ENCODE results near the gene RAB33A.
A peak's percentile ranks its signal among the peaks of the same experiment; 100 is the strongest.

RAB33A gene

DNA sequence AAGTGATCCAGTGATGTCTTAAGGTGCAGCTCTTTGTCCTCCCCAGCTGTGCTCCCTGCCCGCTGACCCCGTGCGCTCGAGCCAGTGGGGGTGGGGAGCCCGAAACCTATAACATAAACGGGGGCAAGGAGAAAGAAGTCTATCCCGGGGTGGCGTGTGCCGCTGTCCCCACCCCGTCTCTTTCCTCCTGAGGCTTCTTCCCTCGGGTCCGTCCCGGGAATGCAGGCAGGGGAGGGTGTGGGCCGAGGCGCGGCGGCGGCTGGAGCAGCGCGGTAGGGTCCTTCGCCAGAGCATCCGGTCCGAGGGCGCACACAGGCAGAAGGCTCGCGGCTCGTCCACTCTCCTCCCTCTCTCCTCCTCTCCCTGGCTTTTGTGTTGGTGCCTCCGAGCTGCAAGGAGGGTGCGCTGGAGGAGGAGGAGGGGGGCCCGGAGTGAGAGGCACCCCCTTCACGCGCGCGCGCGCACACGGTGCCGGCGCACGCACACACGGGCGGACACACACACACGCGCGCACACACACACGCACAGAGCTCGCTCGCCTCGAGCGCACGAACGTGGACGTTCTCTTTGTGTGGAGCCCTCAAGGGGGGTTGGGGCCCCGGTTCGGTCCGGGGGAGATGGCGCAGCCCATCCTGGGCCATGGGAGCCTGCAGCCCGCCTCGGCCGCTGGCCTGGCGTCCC is at the start of gene RAB33A:
Gene RAB33A, plus strand, starts transcription at position 517 of the 681 bp plus-strand sequence. Its CDS starts 101 bp downstream, at position 618.
- peak within 1 kb of the TSS; percentile 90 for H3K27ac Mint-ChIP-seq
- peaks cover 14% of the 10 kb centered on the region for H3K36me3 Mint-ChIP-seq (ENCODE audit: low read depth)
- peak within 1 kb of the TSS; percentile 92 for H3K4me3 Mint-ChIP-seq
- H3K27me3 Mint-ChIP-seq (ENCODE audit: low read depth) = no peaks in the 10 kb centered on the region
- DNase-seq (ENCODE audit: low spot score) = peak; percentile 27
- peaks cover 43% of the 10 kb centered on the region for H3K4me1 Mint-ChIP-seq (ENCODE audit: low read depth)
- H3K9me3 Mint-ChIP-seq = no peaks in the 10 kb centered on the region

DNA sequence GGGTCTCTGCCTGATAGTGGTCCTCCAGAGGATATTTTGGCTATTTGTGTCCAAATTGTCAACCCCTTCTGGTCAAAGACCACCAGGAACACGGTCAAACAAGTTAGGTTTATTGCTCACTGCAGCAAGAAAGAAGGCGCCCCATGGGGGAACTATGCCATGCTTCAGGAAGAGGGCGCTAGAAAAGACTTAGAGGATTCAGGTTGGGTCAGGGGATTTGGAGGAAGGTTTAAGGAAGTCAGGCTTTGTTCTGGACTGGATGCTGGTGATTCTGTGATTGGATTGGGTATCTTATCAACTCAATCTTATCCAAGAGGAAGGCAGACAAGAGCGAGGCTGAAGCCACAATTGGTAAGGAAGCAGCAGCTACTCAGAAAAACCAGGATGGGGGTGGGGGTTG is 47.2 kb upstream of the RAB33A start:
- DNase-seq (ENCODE audit: low spot score) = no peak
- Mint-ChIP-seq H3K36me3 (ENCODE audit: low read depth) (peaks cover 23% of the 10 kb centered on the region), H3K4me3 (no peak overlapping the region), H3K27ac (peak overlapping the region; percentile 57), H3K27me3 (ENCODE audit: low read depth) (no peaks in the 10 kb centered on the region), H3K9me3 (no peaks in the 10 kb centered on the region), H3K4me1 (ENCODE audit: low read depth) (peaks cover 8% of the 10 kb centered on the region)

DNA sequence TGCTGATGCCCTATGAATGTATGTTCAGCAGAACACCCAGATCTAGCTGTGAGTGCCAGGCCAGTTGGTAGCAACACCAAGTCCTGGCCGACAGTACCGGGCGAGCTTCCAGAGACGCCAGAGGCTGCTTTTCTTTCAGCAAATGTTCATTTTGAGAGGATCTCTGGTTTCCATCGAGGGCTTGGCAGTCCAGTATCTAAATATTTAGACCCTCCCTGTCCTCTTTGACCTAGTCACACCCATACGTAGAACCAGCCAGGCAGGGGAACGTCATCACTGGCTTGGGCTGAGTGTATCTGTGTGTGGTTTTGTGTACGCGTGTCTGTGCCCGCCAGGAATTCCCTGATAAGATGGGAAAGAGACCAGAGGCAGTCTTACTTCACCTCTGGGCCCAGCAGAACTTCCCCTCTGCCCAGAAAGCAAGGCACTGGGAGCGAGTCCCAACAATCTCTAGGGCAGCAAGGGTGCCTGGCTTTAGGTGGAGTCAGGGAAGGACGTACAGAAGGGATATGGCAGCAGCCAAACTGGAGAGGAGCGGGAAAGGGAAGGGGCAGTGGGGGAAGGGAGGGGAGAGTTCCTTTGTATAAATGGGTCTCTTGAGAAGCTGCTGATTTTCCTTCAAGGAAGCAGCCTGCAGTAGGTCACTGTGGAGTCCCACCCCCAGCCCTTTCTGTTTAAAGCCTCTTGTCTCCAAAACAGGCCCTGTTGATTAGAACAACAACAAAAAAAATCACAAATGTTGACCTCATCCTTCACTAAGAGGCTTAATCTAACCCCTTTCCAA is 46.5 kb upstream of the RAB33A start:
- peaks cover 3% of the 10 kb centered on the region for H3K4me1 Mint-ChIP-seq (ENCODE audit: low read depth)
- H3K4me3 Mint-ChIP-seq = no peak overlapping the region
- H3K27me3 Mint-ChIP-seq (ENCODE audit: low read depth) = no peaks in the 10 kb centered on the region
- no peaks in the 10 kb centered on the region for H3K9me3 Mint-ChIP-seq
- H3K27ac Mint-ChIP-seq = no peak overlapping the region
- peaks cover 23% of the 10 kb centered on the region for H3K36me3 Mint-ChIP-seq (ENCODE audit: low read depth)
- DNase-seq (ENCODE audit: low spot score) = no peak

DNA sequence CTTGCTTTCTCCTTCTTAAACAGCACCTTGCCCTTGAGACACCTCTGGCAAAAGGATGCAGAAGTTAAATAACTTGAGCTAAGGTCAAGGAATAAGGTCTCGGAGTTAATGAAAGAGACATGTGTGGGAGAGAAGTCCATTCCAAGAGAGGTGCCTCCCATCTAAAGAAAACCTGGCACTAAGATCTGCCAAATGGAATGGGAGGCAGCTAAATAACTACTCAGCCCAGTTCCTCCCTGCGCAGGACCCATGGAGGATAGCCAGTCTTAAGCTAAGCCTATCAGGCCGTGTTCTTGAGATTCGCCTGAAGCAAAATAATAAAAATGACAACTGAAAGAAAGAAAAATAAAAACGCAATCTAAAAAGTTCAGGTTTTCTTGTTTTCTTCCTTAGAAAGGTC is 40.8 kb upstream of the RAB33A start:
- Mint-ChIP-seq H3K27ac (no peak overlapping the region), H3K36me3 (ENCODE audit: low read depth) (peaks cover 22% of the 10 kb centered on the region), H3K27me3 (ENCODE audit: low read depth) (no peaks in the 10 kb centered on the region), H3K4me1 (ENCODE audit: low read depth) (no peaks in the 10 kb centered on the region), H3K9me3 (no peaks in the 10 kb centered on the region), H3K4me3 (no peak overlapping the region)
- DNase-seq (ENCODE audit: low spot score) = no peak

DNA sequence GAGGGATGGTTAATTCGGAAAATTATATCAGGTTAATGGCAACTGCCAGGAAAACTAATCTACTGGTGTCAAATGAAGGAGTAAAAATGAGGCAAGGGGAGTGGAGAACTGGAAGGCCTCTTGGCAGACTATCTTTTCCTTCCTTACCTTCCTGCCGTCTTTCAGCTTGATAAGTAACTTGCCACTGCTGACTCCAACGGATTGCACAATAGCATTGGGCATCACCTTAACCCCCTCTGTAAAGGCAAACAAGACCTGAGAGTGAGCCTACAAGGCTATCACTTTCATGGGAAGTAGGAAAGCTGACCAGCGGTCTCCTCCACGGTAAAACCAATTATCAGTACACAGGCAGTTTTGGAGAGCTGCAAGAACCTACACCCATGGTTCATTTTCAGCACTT is 35.3 kb upstream of the RAB33A start:
- no peak for DNase-seq (ENCODE audit: low spot score)
- Mint-ChIP-seq H3K4me3 (no peak overlapping the region), H3K27me3 (ENCODE audit: low read depth) (no peaks in the 10 kb centered on the region), H3K9me3 (no peaks in the 10 kb centered on the region), H3K4me1 (ENCODE audit: low read depth) (no peaks in the 10 kb centered on the region), H3K36me3 (ENCODE audit: low read depth) (peaks cover 31% of the 10 kb centered on the region), H3K27ac (no peak overlapping the region)

DNA sequence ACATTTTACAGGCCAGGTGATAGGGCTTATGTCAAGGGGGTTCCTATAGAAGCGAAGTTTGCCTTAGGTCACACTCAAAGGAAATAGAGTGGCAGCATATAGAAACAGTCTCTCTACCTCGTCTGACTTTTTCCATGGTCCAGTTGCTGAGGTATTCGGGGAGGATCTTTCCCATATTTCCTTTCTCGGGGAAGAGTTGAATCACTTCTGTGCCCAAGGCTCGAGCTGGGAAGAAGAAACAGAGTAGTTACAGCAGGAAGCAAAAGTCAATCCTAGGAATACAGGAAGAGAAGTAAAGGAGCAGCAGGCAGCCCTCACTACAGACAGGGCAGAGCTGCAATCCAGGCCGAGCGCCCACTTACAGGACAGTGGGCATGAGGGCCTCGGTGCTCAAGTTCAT is 34.8 kb upstream of the RAB33A start:
- DNase-seq (ENCODE audit: low spot score) = no peak
- Mint-ChIP-seq H3K36me3 (ENCODE audit: low read depth) (peaks cover 31% of the 10 kb centered on the region), H3K4me3 (no peak overlapping the region), H3K27ac (no peak overlapping the region), H3K9me3 (no peaks in the 10 kb centered on the region), H3K27me3 (ENCODE audit: low read depth) (no peaks in the 10 kb centered on the region), H3K4me1 (ENCODE audit: low read depth) (no peaks in the 10 kb centered on the region)

DNA sequence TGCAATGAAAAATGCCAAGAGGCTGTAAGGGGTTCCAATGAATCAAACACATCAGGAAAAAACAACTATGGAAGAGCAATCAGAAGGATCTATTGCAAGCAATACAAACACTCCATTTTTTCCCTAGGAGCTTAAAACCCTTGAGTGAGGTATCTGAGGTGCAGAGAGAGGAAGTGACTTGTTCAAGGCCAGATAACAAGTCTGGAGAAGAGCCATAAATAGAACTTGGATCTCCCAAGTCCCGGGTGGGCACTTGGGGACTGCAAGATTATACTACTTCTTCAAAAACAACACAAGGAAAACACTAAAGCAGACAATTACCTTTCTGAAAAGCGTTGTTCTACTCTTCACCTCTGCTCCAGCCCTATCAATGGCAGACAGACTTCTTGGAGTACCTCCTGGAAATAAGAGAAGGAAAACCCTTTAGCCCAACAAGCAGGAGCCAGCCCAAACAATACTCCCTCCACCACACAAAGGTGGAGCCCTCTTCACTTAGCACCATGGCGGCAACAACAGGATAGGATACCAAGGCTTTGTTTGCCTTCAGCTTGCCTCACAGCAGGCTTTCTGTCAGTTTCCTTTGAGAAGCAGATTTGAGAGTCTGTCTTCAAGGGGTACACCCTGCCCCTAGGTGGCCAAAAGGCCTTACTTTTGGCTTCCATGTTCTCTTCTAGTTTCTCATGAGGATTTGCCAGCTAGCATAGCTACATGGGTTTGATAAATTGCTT is 32.1 kb upstream of the RAB33A start:
- no peaks in the 10 kb centered on the region for H3K9me3 Mint-ChIP-seq
- no peak overlapping the region for H3K27ac Mint-ChIP-seq
- peaks cover 41% of the 10 kb centered on the region for H3K36me3 Mint-ChIP-seq (ENCODE audit: low read depth)
- no peaks in the 10 kb centered on the region for H3K27me3 Mint-ChIP-seq (ENCODE audit: low read depth)
- no peak overlapping the region for H3K4me3 Mint-ChIP-seq
- no peaks in the 10 kb centered on the region for H3K4me1 Mint-ChIP-seq (ENCODE audit: low read depth)
- DNase-seq (ENCODE audit: low spot score) = no peak

DNA sequence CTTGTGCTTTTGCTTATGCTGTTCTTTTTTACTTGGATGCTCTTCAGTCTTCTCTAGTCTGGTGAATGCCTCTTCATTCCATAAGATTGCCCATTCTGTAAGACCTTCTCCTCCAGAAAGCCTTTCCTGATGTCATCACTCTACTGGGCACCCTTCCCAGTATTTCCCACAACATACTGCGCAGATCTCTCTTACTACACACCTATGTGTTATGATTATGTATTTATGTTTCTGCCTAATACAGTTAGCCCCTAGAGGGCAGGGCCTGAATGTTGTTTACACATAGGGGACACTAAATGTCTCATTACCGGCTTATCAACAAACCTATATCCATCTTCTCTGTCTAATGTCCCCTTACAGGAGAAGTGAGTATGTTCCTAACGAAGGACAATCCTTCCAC is 27.3 kb upstream of the RAB33A start:
- H3K27ac Mint-ChIP-seq = no peak overlapping the region
- peaks cover 2% of the 10 kb centered on the region for H3K4me1 Mint-ChIP-seq (ENCODE audit: low read depth)
- DNase-seq (ENCODE audit: low spot score) = no peak
- H3K36me3 Mint-ChIP-seq (ENCODE audit: low read depth) = peaks cover 52% of the 10 kb centered on the region
- H3K27me3 Mint-ChIP-seq (ENCODE audit: low read depth) = no peaks in the 10 kb centered on the region
- no peak overlapping the region for H3K4me3 Mint-ChIP-seq
- no peaks in the 10 kb centered on the region for H3K9me3 Mint-ChIP-seq

DNA sequence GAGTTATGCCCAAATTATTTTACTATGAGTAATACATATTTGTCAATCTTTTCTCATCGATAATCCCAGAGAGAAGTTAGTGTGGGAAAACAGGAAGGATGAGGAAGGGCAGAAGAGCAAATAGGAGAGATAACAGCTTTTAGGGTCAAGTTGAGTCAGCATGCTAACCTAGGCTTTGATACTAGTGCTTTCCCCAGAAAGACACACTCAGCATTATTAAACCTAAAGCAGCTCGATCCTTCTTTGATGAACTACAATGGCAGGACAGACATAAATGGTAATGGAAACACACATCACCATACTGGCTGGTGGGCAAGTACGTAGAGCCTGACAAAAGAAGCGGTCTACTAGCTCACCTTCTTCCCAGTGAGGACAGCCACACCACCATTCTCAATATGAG is 26.6 kb upstream of the RAB33A start:
- peaks cover 47% of the 10 kb centered on the region for H3K36me3 Mint-ChIP-seq (ENCODE audit: low read depth)
- H3K4me3 Mint-ChIP-seq = no peak overlapping the region
- no peaks in the 10 kb centered on the region for H3K9me3 Mint-ChIP-seq
- DNase-seq (ENCODE audit: low spot score) = no peak
- H3K27me3 Mint-ChIP-seq (ENCODE audit: low read depth) = no peaks in the 10 kb centered on the region
- H3K27ac Mint-ChIP-seq = no peak overlapping the region
- peaks cover 2% of the 10 kb centered on the region for H3K4me1 Mint-ChIP-seq (ENCODE audit: low read depth)

DNA sequence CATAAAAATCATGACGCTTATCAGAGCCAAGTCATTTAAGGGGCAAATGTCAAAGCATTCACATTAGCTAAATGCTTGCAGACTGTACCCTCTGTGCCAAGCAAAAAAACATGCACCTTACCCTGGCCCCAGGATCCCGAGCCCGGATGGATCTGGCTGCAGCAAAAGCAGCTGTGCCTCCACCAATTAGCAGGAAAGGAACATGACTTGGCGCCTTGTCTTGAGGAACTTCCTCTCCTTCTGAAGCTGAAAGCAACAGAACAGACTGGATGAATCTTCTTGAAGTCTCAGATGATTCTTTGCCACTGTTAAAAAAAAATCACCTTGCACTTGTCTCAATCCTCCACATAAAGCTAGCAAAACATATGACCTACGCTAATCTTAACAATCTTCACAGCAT is 24.1 kb upstream of the RAB33A start:
- Mint-ChIP-seq H3K9me3 (no peaks in the 10 kb centered on the region), H3K4me3 (no peak overlapping the region), H3K36me3 (ENCODE audit: low read depth) (peaks cover 42% of the 10 kb centered on the region), H3K4me1 (ENCODE audit: low read depth) (peaks cover 2% of the 10 kb centered on the region), H3K27me3 (ENCODE audit: low read depth) (no peaks in the 10 kb centered on the region), H3K27ac (no peak overlapping the region)
- no peak for DNase-seq (ENCODE audit: low spot score)

DNA sequence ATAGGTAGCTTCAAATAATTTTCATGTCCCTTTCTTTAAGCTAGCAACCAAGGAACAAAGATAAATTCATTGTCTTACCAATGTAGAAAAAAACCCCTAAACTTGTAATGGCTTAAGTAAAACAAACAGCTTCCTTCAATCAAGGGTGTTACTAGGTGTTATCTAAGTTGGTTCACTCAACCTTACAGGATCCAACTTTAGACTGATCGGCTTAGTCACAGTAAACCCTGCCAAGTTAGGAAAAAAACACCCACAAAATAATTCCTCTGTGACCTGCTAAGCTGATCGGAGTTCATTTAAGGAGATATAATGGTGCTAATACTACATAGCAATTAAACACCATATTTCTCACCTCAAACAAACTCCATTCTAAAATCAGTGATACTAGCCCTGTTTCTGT is 16.2 kb upstream of the RAB33A start:
- H3K4me3 Mint-ChIP-seq = no peak overlapping the region
- H3K27ac Mint-ChIP-seq = no peak overlapping the region
- peaks cover 6% of the 10 kb centered on the region for H3K4me1 Mint-ChIP-seq (ENCODE audit: low read depth)
- H3K27me3 Mint-ChIP-seq (ENCODE audit: low read depth) = no peaks in the 10 kb centered on the region
- no peaks in the 10 kb centered on the region for H3K9me3 Mint-ChIP-seq
- DNase-seq (ENCODE audit: low spot score) = no peak
- H3K36me3 Mint-ChIP-seq (ENCODE audit: low read depth) = peaks cover 8% of the 10 kb centered on the region

DNA sequence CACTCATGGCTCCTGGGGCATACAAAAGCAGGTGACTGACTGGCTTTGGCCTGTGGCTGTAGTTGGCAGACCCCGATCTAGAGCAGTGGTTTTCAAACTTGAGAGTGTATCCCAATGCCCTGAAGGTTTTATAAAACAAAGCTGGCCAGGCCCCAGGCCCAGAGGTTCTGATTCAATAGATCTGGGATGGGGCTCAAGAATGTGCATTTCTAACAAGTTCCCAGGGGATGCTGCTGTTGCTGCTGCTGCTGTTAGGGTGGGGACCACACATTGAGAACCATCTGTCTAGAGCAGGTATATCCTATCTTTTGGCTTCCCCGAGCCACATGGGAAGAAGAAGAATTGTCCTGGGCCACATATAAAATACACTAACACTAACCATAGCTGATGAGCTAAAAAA is 13.5 kb upstream of the RAB33A start:
- Mint-ChIP-seq H3K9me3 (no peaks in the 10 kb centered on the region), H3K27ac (no peak overlapping the region), H3K27me3 (ENCODE audit: low read depth) (no peaks in the 10 kb centered on the region), H3K4me3 (no peak overlapping the region), H3K4me1 (ENCODE audit: low read depth) (peaks cover 13% of the 10 kb centered on the region), H3K36me3 (ENCODE audit: low read depth) (peaks cover 8% of the 10 kb centered on the region)
- DNase-seq (ENCODE audit: low spot score) = no peak

DNA sequence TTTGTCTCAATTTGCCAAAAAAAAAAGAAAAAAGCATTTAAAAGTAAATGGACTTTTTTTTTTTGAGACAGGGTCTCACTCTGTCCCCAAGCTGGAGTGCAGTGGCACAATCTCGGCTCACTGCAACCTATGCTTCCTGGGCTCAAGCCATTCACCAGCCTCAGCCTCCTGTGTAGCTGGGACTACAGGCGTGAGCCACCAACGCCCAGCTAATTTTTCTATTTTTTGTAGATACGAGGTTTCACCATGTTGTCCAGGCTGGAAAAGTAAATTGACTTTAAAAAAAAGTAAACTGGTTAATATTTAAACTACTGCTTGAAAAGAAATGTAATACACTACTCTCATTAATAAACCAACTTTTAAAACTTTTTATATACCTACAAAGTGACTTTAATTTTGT is 12.0 kb upstream of the RAB33A start:
- Mint-ChIP-seq H3K27me3 (ENCODE audit: low read depth) (no peaks in the 10 kb centered on the region), H3K9me3 (no peaks in the 10 kb centered on the region), H3K27ac (no peak overlapping the region), H3K36me3 (ENCODE audit: low read depth) (peaks cover 13% of the 10 kb centered on the region), H3K4me3 (no peak overlapping the region), H3K4me1 (ENCODE audit: low read depth) (peaks cover 15% of the 10 kb centered on the region)
- no peak for DNase-seq (ENCODE audit: low spot score)

DNA sequence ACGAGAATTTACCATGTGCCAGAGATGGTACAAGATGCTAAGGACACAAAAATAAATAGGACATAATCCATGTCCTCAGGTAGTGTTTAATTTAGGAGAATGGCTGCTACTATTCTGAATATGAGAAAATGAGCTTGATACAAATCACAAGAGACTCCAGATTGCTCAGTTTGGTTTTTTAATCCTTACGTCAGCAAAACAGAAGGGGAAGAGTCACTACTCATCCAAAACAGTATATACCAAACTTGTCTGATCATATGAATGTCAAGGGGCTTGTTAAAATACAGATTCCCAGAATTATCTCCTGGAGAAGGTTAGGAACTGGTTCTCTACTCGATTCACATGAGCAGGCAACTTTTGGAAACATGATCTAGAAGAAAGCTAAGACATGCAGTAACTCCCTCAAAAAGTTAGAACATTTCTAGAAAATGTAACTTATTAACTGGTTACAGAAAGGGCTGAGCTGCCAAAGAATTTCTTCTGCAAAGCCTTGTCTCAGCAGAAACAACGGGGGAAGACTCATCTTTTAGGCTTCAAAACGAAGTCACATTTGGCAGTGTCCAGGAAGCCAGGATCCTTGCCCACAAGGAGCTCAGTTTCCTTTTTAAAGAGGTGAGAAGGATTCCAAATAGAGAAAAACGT is 9.5 kb upstream of the RAB33A start:
- no peak for DNase-seq (ENCODE audit: low spot score)
- H3K27me3 Mint-ChIP-seq (ENCODE audit: low read depth) = no peaks in the 10 kb centered on the region
- H3K27ac Mint-ChIP-seq = no peak overlapping the region
- peaks cover 6% of the 10 kb centered on the region for H3K36me3 Mint-ChIP-seq (ENCODE audit: low read depth)
- H3K4me1 Mint-ChIP-seq (ENCODE audit: low read depth) = peaks cover 24% of the 10 kb centered on the region
- peak overlapping the region; percentile 34 for H3K4me3 Mint-ChIP-seq
- H3K9me3 Mint-ChIP-seq = no peaks in the 10 kb centered on the region
